WERI-Rb-1 (cell line): ENCODE data around the gene PCNX2.

ENCODE experiments used
- DNase-seq: peaks from one replicate; pipeline ENCODE4 v3.0.0-alpha.2; 2020
- H3K27ac ChIP-seq: fragments of 250-450 bp; sonication (Bioruptor Pico); 2 replicates; pipeline ENCODE4 v1.5.1; 2020; ENCODE audit warnings: mild to moderate bottlenecking, moderate library complexity
- H3K27me3 ChIP-seq: fragments of 250-450 bp; sonication (Bioruptor Pico); 2 replicates; pipeline ENCODE4 v1.5.1; 2021; ENCODE audit warnings: mild to moderate bottlenecking, low read depth, moderate library complexity; ENCODE audit not compliant: insufficient read depth, severe bottlenecking
- H3K36me3 ChIP-seq: fragments of 250-450 bp; sonication (Bioruptor Pico); 2 replicates; pipeline ENCODE4 v1.5.1; 2020; ENCODE audit warnings: mild to moderate bottlenecking, moderate library complexity
- H3K4me3 ChIP-seq: 2 replicates; pipeline ENCODE4 v1.5.1; 2011; ENCODE audit warnings: low read depth, mild to moderate bottlenecking, control low read depth, low read length
- H3K9me3 ChIP-seq: fragments of 250-450 bp; sonication (Bioruptor Pico); 2 replicates; pipeline ENCODE4 v1.5.1; 2021; ENCODE audit warnings: mild to moderate bottlenecking, moderate library complexity; ENCODE audit not compliant: severe bottlenecking
- TF ChIP-seq, protein P1 (sequence below): IDR thresholded peaks from 2 replicates; pipeline ENCODE4 v1.5.1; 2011; ENCODE audit warnings: low read depth, mild to moderate bottlenecking, control low read depth, inconsistent platforms, low read length

The PCNX2 gene

GRCh38 chr1:233261695-233262094 lies 33.8 kb downstream of the PCNX2 start:
- H3K27ac ChIP-seq = no peak overlapping the region
- no peak overlapping the region for H3K4me3 ChIP-seq
- H3K27me3 ChIP-seq = no peaks in the 10 kb centered on the region
- TF ChIP-seq, protein P1, sequence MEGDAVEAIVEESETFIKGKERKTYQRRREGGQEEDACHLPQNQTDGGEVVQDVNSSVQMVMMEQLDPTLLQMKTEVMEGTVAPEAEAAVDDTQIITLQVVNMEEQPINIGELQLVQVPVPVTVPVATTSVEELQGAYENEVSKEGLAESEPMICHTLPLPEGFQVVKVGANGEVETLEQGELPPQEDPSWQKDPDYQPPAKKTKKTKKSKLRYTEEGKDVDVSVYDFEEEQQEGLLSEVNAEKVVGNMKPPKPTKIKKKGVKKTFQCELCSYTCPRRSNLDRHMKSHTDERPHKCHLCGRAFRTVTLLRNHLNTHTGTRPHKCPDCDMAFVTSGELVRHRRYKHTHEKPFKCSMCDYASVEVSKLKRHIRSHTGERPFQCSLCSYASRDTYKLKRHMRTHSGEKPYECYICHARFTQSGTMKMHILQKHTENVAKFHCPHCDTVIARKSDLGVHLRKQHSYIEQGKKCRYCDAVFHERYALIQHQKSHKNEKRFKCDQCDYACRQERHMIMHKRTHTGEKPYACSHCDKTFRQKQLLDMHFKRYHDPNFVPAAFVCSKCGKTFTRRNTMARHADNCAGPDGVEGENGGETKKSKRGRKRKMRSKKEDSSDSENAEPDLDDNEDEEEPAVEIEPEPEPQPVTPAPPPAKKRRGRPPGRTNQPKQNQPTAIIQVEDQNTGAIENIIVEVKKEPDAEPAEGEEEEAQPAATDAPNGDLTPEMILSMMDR = no peak
- peaks cover 22% of the 10 kb centered on the region for H3K36me3 ChIP-seq
- no peak for DNase-seq
- H3K9me3 ChIP-seq = no peaks in the 10 kb centered on the region

GRCh38 chr1:233261206-233261605 lies 34.3 kb downstream of the PCNX2 start:
- Histone ChIP-seq H3K36me3 (peaks cover 22% of the 10 kb centered on the region), H3K9me3 (no peaks in the 10 kb centered on the region), H3K4me3 (no peak overlapping the region), H3K27me3 (no peaks in the 10 kb centered on the region), H3K27ac (no peak overlapping the region)
- TF ChIP-seq, protein P1 = no peak
- no peak for DNase-seq

DNA sequence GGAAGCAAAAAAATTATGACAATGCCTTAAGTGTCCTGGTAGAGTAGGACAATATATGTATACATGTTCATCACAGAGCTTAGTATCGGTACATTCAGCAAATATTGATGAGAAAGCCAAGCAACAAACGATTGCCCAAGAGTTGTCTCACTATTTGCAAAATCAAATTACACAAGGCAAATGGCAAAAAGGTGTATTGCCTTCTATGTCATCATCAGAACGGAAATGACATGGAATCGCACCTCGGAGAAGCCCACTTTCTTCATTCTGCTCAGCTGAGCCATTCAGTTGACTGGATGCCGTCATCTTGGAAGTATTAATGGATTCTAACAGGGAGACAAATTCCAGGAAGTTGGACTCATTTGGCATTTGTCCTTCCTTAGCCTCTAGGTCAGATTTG lies 37.7 kb downstream of the PCNX2 start:
- TF ChIP-seq, protein P1 = no peak

DNA sequence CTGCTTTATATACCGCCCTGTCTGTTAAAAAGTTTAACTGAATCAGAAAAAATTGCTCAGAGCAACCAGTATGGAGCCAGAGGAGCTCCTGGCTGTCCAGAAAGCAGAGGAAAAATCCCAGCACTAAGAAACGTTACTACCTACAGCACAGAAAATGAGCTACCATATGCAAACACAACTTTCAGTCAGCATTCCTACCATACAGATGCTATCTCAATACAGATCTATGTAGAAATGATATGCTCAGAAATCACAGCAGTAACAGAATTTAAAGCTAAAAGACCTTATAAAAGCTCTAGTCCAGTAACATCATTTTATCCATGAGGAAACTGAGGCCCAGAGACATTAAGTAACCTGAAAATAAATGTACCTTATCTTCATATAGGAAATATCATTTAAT lies 38.7 kb downstream of the PCNX2 start:
- TF ChIP-seq, protein P1 = no peak
- H3K9me3 ChIP-seq = no peaks in the 10 kb centered on the region
- no peak for DNase-seq
- H3K27ac ChIP-seq = no peak overlapping the region
- peaks cover 25% of the 10 kb centered on the region for H3K36me3 ChIP-seq
- no peak overlapping the region for H3K4me3 ChIP-seq
- no peaks in the 10 kb centered on the region for H3K27me3 ChIP-seq

More for the DNA sequence above, 37.7 kb downstream of the PCNX2 start:
- peaks cover 22% of the 10 kb centered on the region for H3K36me3 ChIP-seq
- H3K27ac ChIP-seq = no peak overlapping the region
- H3K4me3 ChIP-seq = no peak overlapping the region
- no peaks in the 10 kb centered on the region for H3K27me3 ChIP-seq
- DNase-seq = no peak
- no peaks in the 10 kb centered on the region for H3K9me3 ChIP-seq

DNA sequence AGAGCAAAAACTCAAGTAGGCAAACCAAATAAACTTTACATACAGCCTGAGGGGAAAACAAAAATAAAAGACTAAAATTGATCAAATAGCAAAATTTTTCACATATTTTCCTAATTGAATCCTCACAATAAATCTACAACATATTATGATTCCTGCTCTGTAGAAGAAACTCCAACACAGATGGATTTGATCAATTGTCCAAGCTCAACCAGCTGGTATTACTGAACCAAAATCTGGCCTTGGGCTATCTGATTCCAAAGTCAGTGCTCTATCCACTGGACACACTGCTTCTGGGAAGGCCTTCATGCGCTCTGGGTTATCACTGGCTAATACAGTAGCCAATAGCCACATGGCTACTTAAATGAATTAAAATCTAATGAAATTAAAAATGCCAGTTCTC lies 39.3 kb downstream of the PCNX2 start:
- no peak for DNase-seq

GRCh38 chr1:233255145-233255544 lies 40.4 kb downstream of the PCNX2 start:
- Histone ChIP-seq H3K4me3 (no peak overlapping the region), H3K27ac (no peak overlapping the region), H3K9me3 (no peaks in the 10 kb centered on the region), H3K27me3 (no peaks in the 10 kb centered on the region), H3K36me3 (peaks cover 22% of the 10 kb centered on the region)
- TF ChIP-seq, protein P1 = no peak
- no peak for DNase-seq

More for the DNA sequence above, 39.3 kb downstream of the PCNX2 start:
- TF ChIP-seq, protein P1 = no peak
- Histone ChIP-seq H3K9me3 (no peaks in the 10 kb centered on the region), H3K4me3 (no peak overlapping the region), H3K36me3 (peaks cover 22% of the 10 kb centered on the region), H3K27ac (no peak overlapping the region), H3K27me3 (no peaks in the 10 kb centered on the region)
